Measurements from ENCODE around the gene RPL18.

The RPL18 gene

DNA sequence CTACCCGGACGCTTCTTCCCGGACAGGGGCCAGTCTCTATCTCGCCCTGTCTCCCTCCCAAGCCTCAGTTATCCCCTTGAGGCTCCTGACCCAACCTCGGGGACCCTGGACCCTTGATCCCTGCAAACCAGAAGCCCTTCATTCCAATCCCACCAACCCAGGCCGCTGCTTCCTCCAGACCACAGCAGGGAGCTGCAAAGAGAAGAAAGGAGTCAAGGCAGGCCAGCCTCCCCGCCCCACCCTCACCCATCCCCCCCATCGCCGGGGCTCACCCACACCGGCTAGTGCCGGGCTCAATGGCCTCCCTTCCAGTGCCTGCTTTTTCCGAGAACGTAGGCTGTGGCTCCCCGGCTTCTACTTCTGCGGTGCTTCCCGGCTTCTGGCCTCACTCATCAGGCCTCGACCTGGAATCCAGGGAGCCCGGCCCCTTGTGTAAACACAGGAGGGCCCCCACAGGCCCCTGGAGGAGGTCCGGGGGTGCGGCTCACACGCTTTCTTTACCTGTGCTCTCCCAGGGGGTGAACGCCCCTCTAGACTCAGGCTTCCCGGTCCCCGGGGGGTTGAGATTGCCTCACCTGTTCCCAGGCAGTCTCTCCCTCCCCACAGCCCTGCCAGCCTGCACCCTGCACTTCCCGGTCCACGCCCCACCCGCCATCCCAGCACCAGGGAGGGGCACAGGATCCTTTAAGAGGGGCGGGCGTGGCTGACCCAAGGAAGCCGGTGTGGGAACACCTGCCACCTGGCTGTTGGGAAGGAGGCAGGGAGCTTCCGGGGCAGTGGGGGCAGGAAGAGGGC, 4.3 kb downstream of the RPL18 start, which contains the start of gene FAM83E:
Gene FAM83E, minus strand, starts transcription at position 641 of the 795 bp plus-strand sequence. CDS start 1,704 bp downstream, outside the sequence.
- no peak within 1 kb of the TSS for H3K4me2 ChIP-seq (ENCODE audit: low read length)
- no peaks in the 10 kb centered on the region for H3K27me3 ChIP-seq (ENCODE audit: insufficient read depth, low read length)
- no peak within 1 kb of the TSS for H3K9ac ChIP-seq (ENCODE audit: low read length)
- H2AK5ac ChIP-seq (ENCODE audit: low read length) = no peak within 1 kb of the TSS
- H4K91ac ChIP-seq (ENCODE audit: low read depth, low read length) = no peak within 1 kb of the TSS
- no peak within 1 kb of the TSS for H3K23ac ChIP-seq (ENCODE audit: low read length)
- no CpG with 5 or more reads among the region's 31 CpGs for WGBS (ENCODE audit: extremely low coverage, insufficient coverage, insufficient read length)
- H2AFZ ChIP-seq (ENCODE audit: insufficient read depth, low read length, poor library complexity) = no peak within 1 kb of the TSS
- peak within 1 kb of the TSS; percentile 25 for H3K18ac ChIP-seq (ENCODE audit: low read length)
- H3K14ac ChIP-seq (ENCODE audit: low read length) = no peak within 1 kb of the TSS
- peak within 1 kb of the TSS; percentile 13 for H3K27ac ChIP-seq (ENCODE audit: low read depth, low read length)
- H3K4me3 ChIP-seq (ENCODE audit: low read depth, low read length) = no peak within 1 kb of the TSS
- H3K4ac ChIP-seq (ENCODE audit: low read depth, low read length) = no peak within 1 kb of the TSS
- H4K12ac ChIP-seq (ENCODE audit: low read depth, low read length) = no peak within 1 kb of the TSS
- peaks cover 6% of the 10 kb centered on the region for H3K79me1 ChIP-seq (ENCODE audit: low read length)
- no peak within 1 kb of the TSS for H2BK12ac ChIP-seq (ENCODE audit: low read length)
- H2BK5ac ChIP-seq (ENCODE audit: low read depth, low read length, poor library complexity) = no peak within 1 kb of the TSS
- H4K8ac ChIP-seq (ENCODE audit: low read depth, low read length) = no peak within 1 kb of the TSS
- peak in 1 of 2 donors; percentile 53 for DNase-seq
- H2BK120ac ChIP-seq (ENCODE audit: insufficient read depth, low read length, poor library complexity) = no peak within 1 kb of the TSS
- peaks cover 5 to 11% of the 10 kb centered on the region in 2 experiments for H3K4me1 ChIP-seq (ENCODE audit: control insufficient read depth in 1 of 2, insufficient read depth in 2 of 2, low read length in 2 of 2)
- H3K9me3 ChIP-seq (ENCODE audit: insufficient read depth, low read depth, low read length) = peaks cover 3% of the 10 kb centered on the region
- peaks cover 16% of the 10 kb centered on the region for H3K79me2 ChIP-seq (ENCODE audit: control insufficient read depth, insufficient read depth, low read length, poor library complexity)
- peaks cover 34 to 37% of the 10 kb centered on the region in 2 experiments for H3K36me3 ChIP-seq (ENCODE audit: control insufficient read depth in 1 of 2, insufficient read depth in 2 of 2, low read length in 2 of 2)

- H3K4ac ChIP-seq (ENCODE audit: low read depth, low read length) = no peak overlapping the region
- WGBS (ENCODE audit: extremely low coverage, insufficient coverage, insufficient read length) = no CpG with 5 or more reads among the region's 13 CpGs
- H2BK5ac ChIP-seq (ENCODE audit: low read depth, low read length, poor library complexity) = no peak overlapping the region
- peak overlapping the region; percentile 13 for H3K27ac ChIP-seq (ENCODE audit: low read depth, low read length)
- H3K36me3 ChIP-seq (ENCODE audit: control insufficient read depth in 1 of 2, insufficient read depth in 2 of 2, low read length in 2 of 2) = peaks cover 34 to 37% of the 10 kb centered on the region in 2 experiments
- no peak for DNase-seq
- peaks cover 16% of the 10 kb centered on the region for H3K79me2 ChIP-seq (ENCODE audit: control insufficient read depth, insufficient read depth, low read length, poor library complexity)
- H3K23ac ChIP-seq (ENCODE audit: low read length) = no peak overlapping the region
- peaks cover 3% of the 10 kb centered on the region for H3K9me3 ChIP-seq (ENCODE audit: insufficient read depth, low read depth, low read length)
- H4K12ac ChIP-seq (ENCODE audit: low read depth, low read length) = no peak overlapping the region
- H2BK120ac ChIP-seq (ENCODE audit: insufficient read depth, low read length, poor library complexity) = no peak overlapping the region
- H4K8ac ChIP-seq (ENCODE audit: low read depth, low read length) = no peak overlapping the region
- H2AK5ac ChIP-seq (ENCODE audit: low read length) = no peak overlapping the region
- no peaks in the 10 kb centered on the region for H3K27me3 ChIP-seq (ENCODE audit: insufficient read depth, low read length)
- no peak overlapping the region for H3K9ac ChIP-seq (ENCODE audit: low read length)
- no peak overlapping the region for H3K4me2 ChIP-seq (ENCODE audit: low read length)
- H2BK12ac ChIP-seq (ENCODE audit: low read length) = no peak overlapping the region
- peaks cover 5% of the 10 kb centered on the region for H3K79me1 ChIP-seq (ENCODE audit: low read length)
- H3K4me3 ChIP-seq (ENCODE audit: low read depth, low read length) = no peak overlapping the region
- no peak overlapping the region for H2AFZ ChIP-seq (ENCODE audit: insufficient read depth, low read length, poor library complexity)
- H3K14ac ChIP-seq (ENCODE audit: low read length) = no peak overlapping the region
- peaks cover 5 to 10% of the 10 kb centered on the region in 2 experiments for H3K4me1 ChIP-seq (ENCODE audit: control insufficient read depth in 1 of 2, insufficient read depth in 2 of 2, low read length in 2 of 2)
- H3K18ac ChIP-seq (ENCODE audit: low read length) = no peak overlapping the region
- no peak overlapping the region for H4K91ac ChIP-seq (ENCODE audit: low read depth, low read length)
Observed at GRCh38 chr19:48613852-48614435, 5.0 kb downstream of the RPL18 start.

- no peak overlapping the region for H2BK12ac ChIP-seq (ENCODE audit: low read length)
- no peak for DNase-seq
- H3K4me1 ChIP-seq (ENCODE audit: control insufficient read depth in 1 of 2, insufficient read depth in 2 of 2, low read length in 2 of 2) = peaks cover 5 to 10% of the 10 kb centered on the region in 2 experiments
- no peak overlapping the region for H2AK5ac ChIP-seq (ENCODE audit: low read length)
- H2AFZ ChIP-seq (ENCODE audit: insufficient read depth, low read length, poor library complexity) = no peak overlapping the region
- no peaks in the 10 kb centered on the region for H3K27me3 ChIP-seq (ENCODE audit: insufficient read depth, low read length)
- H3K36me3 ChIP-seq (ENCODE audit: control insufficient read depth in 1 of 2, insufficient read depth in 2 of 2, low read length in 2 of 2) = peaks cover 34 to 37% of the 10 kb centered on the region in 2 experiments
- H3K4ac ChIP-seq (ENCODE audit: low read depth, low read length) = no peak overlapping the region
- H3K18ac ChIP-seq (ENCODE audit: low read length) = no peak overlapping the region
- H3K79me1 ChIP-seq (ENCODE audit: low read length) = no peaks in the 10 kb centered on the region
- no peak overlapping the region for H4K12ac ChIP-seq (ENCODE audit: low read depth, low read length)
- peaks cover 3% of the 10 kb centered on the region for H3K9me3 ChIP-seq (ENCODE audit: insufficient read depth, low read depth, low read length)
- no peak overlapping the region for H2BK120ac ChIP-seq (ENCODE audit: insufficient read depth, low read length, poor library complexity)
- H3K79me2 ChIP-seq (ENCODE audit: control insufficient read depth, insufficient read depth, low read length, poor library complexity) = peaks cover 9% of the 10 kb centered on the region
- no peak overlapping the region for H3K23ac ChIP-seq (ENCODE audit: low read length)
- H2BK5ac ChIP-seq (ENCODE audit: low read depth, low read length, poor library complexity) = no peak overlapping the region
- no peak overlapping the region for H3K4me2 ChIP-seq (ENCODE audit: low read length)
- no peak overlapping the region for H4K8ac ChIP-seq (ENCODE audit: low read depth, low read length)
- no CpG with 5 or more reads among the region's 39 CpGs for WGBS (ENCODE audit: extremely low coverage, insufficient coverage, insufficient read length)
- H3K9ac ChIP-seq (ENCODE audit: low read length) = no peak overlapping the region
- no peak overlapping the region for H3K14ac ChIP-seq (ENCODE audit: low read length)
- H3K4me3 ChIP-seq (ENCODE audit: low read depth, low read length) = no peak overlapping the region
- no peak overlapping the region for H4K91ac ChIP-seq (ENCODE audit: low read depth, low read length)
- no peak overlapping the region for H3K27ac ChIP-seq (ENCODE audit: low read depth, low read length)
Observed at GRCh38 chr19:48613024-48613851, 5.7 kb downstream of the RPL18 start.

DNA sequence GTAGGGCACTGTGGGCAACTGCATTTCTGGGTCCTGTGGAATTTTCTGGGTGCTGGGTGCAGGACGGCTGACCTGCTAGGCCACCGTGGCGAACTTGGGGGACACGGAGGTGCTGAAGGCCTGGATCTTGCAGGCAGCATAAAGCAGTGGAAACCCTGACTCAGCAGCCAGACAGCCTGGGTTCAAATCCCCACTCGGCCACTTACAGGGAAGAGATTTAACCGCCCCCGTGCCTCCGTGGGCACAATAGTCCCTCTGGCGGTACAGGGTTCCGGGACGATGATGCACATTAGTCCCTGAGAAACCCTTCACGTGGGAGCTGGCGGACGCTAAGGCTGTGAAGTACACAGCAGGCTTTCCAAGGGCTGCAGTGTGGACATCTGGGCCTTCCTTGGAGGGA, 7.1 kb downstream of the RPL18 start:
- no peak for DNase-seq
- Histone ChIP-seq H4K91ac (ENCODE audit: low read depth, low read length) (no peak overlapping the region), H3K79me2 (ENCODE audit: control insufficient read depth, insufficient read depth, low read length, poor library complexity) (peaks cover under 1% of the 10 kb centered on the region), H3K4ac (ENCODE audit: low read depth, low read length) (no peak overlapping the region), H3K9ac (ENCODE audit: low read length) (no peak overlapping the region), H3K4me1 (ENCODE audit: control insufficient read depth in 1 of 2, insufficient read depth in 2 of 2, low read length in 2 of 2) (no peaks in the 10 kb centered on the region), H3K9me3 (ENCODE audit: insufficient read depth, low read depth, low read length) (peaks cover 3% of the 10 kb centered on the region), H3K14ac (ENCODE audit: low read length) (no peak overlapping the region), H3K4me2 (ENCODE audit: low read length) (no peak overlapping the region), H3K36me3 (ENCODE audit: control insufficient read depth in 1 of 2, insufficient read depth in 2 of 2, low read length in 2 of 2) (peaks cover 23 to 27% of the 10 kb centered on the region in 2 experiments), H2BK5ac (ENCODE audit: low read depth, low read length, poor library complexity) (no peak overlapping the region), H2AK5ac (ENCODE audit: low read length) (no peak overlapping the region), H3K23ac (ENCODE audit: low read length) (no peak overlapping the region), H3K18ac (ENCODE audit: low read length) (no peak overlapping the region), H3K4me3 (ENCODE audit: low read depth, low read length) (no peak overlapping the region), H3K79me1 (ENCODE audit: low read length) (no peaks in the 10 kb centered on the region), H2BK120ac (ENCODE audit: insufficient read depth, low read length, poor library complexity) (no peak overlapping the region), H4K12ac (ENCODE audit: low read depth, low read length) (no peak overlapping the region), H3K27me3 (ENCODE audit: insufficient read depth, low read length) (no peaks in the 10 kb centered on the region), H4K8ac (ENCODE audit: low read depth, low read length) (no peak overlapping the region), H2AFZ (ENCODE audit: insufficient read depth, low read length, poor library complexity) (no peak overlapping the region), H3K27ac (ENCODE audit: low read depth, low read length) (no peak overlapping the region), H2BK12ac (ENCODE audit: low read length) (no peak overlapping the region)
- WGBS (ENCODE audit: extremely low coverage, insufficient coverage, insufficient read length) = no CpG with 5 or more reads among the region's 14 CpGs
